ENCODE measurements around the gene LELP1.
"Not testable (repeated sequence)": the region's sequence is repeated elsewhere in the genome, so short reads cannot be mapped to it uniquely, and the experiment has no call there.

Gene LELP1

GRCh38 chr1:153229076-153229829 is 26.0 kb downstream of the LELP1 start:
- not testable (repeated sequence) for DNase-seq

GRCh38 chr1:153231363-153231762 is 28.1 kb downstream of the LELP1 start:
- no peak for DNase-seq

GRCh38 chr1:153231785-153232184 is 28.6 kb downstream of the LELP1 start:
- DNase-seq = no peak

- no peak for DNase-seq
Measured at GRCh38 chr1:153232553-153232952, 29.3 kb downstream of the LELP1 start.

- no peak for DNase-seq
Measured at GRCh38 chr1:153233448-153233847, 30.2 kb downstream of the LELP1 start.

GRCh38 chr1:153238527-153238926 is 35.3 kb downstream of the LELP1 start:
- DNase-seq = no peak

- no peak for DNase-seq
Measured at GRCh38 chr1:153242160-153242559, 38.9 kb downstream of the LELP1 start.

GRCh38 chr1:153245466-153245865 is 42.2 kb downstream of the LELP1 start:
- no peak for DNase-seq

GRCh38 chr1:153246018-153246417 is 42.8 kb downstream of the LELP1 start:
- no peak for DNase-seq

- DNase-seq = no peak
Measured at GRCh38 chr1:153246825-153247224, 43.6 kb downstream of the LELP1 start.

GRCh38 chr1:153248176-153248879 is 45.1 kb downstream of the LELP1 start:
- DNase-seq = no peak

- no peak for DNase-seq
Measured at GRCh38 chr1:153250166-153250565, 46.9 kb downstream of the LELP1 start.

- DNase-seq = no peak
Measured at GRCh38 chr1:153251087-153251486, 47.9 kb downstream of the LELP1 start.

- DNase-seq = no peak
Measured at GRCh38 chr1:153251562-153251961, 48.3 kb downstream of the LELP1 start.

- no peak for DNase-seq
Measured at GRCh38 chr1:153251988-153252387, 48.8 kb downstream of the LELP1 start.

- no peak for DNase-seq
Measured at GRCh38 chr1:153253076-153253475, 49.8 kb downstream of the LELP1 start.

GRCh38 chr1:153253693-153254092 is 50.5 kb downstream of the LELP1 start:
- no peak for DNase-seq
